ENCODE data around the gene CNBD2.

The CNBD2 gene

GRCh38 chr20:36050436-36051317, 82.3 kb downstream of the CNBD2 start (continued):
- TF ChIP-seq ZNF394 (tag by site-specific recombination; IDR thresholded peaks at IDR 0.05; ENCODE audit: borderline replicate concordance): peak; percentile 78
- TF ChIP-seq ZNF302 (tag by site-specific recombination; IDR thresholded peaks at IDR 0.05; ENCODE audit: low read depth): no peak
- TF ChIP-seq ZBTB8A (tag by site-specific recombination; IDR thresholded peaks at IDR 0.05): peak; percentile 52; the same call in 1 of the 2 replicates
- TF ChIP-seq ZNF654 (tag by site-specific recombination; IDR thresholded peaks at IDR 0.05; ENCODE audit: low read depth): no peak
- TF ChIP-seq ZNF174 (tag by site-specific recombination; IDR thresholded peaks at IDR 0.05): no peak
- no peak for TF ChIP-seq ZNF707 (tag by site-specific recombination; IDR thresholded peaks at IDR 0.05)
- TF ChIP-seq ZFP37 (tag by site-specific recombination; IDR thresholded peaks at IDR 0.05): peak; percentile 84; the same call in 1 of the 2 replicates
- 0 out of 2 replicates have a peak, but pooled peaks have one; percentile 50 for TF ChIP-seq ZSCAN18 (tag by site-specific recombination; IDR thresholded peaks at IDR 0.05)
- peak; percentile 71 for TF ChIP-seq SP3 (tag by site-specific recombination; IDR thresholded peaks at IDR 0.05)
- TF ChIP-seq ZNF433 (tag by site-specific recombination; IDR thresholded peaks at IDR 0.05; ENCODE audit: low read depth): no peak
- peak; percentile 53; the same call in 1 of the 2 replicates for TF ChIP-seq MZF1 (tag by site-specific recombination; IDR thresholded peaks at IDR 0.05; ENCODE audit: borderline replicate concordance)
- peak; percentile 94 for TF ChIP-seq HIC1 (tag by site-specific recombination; IDR thresholded peaks at IDR 0.05)
- TF ChIP-seq IKZF3 (tag by site-specific recombination; IDR thresholded peaks at IDR 0.05): no peak; the same call in 1 of the 2 replicates
- TF ChIP-seq ZNF830 (tag by site-specific recombination; IDR thresholded peaks at IDR 0.05; ENCODE audit: low read depth): no peak
- TF ChIP-seq, protein P1, sequence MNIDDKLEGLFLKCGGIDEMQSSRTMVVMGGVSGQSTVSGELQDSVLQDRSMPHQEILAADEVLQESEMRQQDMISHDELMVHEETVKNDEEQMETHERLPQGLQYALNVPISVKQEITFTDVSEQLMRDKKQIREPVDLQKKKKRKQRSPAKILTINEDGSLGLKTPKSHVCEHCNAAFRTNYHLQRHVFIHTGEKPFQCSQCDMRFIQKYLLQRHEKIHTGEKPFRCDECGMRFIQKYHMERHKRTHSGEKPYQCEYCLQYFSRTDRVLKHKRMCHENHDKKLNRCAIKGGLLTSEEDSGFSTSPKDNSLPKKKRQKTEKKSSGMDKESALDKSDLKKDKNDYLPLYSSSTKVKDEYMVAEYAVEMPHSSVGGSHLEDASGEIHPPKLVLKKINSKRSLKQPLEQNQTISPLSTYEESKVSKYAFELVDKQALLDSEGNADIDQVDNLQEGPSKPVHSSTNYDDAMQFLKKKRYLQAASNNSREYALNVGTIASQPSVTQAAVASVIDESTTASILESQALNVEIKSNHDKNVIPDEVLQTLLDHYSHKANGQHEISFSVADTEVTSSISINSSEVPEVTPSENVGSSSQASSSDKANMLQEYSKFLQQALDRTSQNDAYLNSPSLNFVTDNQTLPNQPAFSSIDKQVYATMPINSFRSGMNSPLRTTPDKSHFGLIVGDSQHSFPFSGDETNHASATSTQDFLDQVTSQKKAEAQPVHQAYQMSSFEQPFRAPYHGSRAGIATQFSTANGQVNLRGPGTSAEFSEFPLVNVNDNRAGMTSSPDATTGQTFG (tag by site-specific recombination; IDR thresholded peaks at IDR 0.05; ENCODE audit: borderline replicate concordance): 0 out of 2 replicates have a peak, but pooled peaks have one; percentile 21
- TF ChIP-seq, protein P2, sequence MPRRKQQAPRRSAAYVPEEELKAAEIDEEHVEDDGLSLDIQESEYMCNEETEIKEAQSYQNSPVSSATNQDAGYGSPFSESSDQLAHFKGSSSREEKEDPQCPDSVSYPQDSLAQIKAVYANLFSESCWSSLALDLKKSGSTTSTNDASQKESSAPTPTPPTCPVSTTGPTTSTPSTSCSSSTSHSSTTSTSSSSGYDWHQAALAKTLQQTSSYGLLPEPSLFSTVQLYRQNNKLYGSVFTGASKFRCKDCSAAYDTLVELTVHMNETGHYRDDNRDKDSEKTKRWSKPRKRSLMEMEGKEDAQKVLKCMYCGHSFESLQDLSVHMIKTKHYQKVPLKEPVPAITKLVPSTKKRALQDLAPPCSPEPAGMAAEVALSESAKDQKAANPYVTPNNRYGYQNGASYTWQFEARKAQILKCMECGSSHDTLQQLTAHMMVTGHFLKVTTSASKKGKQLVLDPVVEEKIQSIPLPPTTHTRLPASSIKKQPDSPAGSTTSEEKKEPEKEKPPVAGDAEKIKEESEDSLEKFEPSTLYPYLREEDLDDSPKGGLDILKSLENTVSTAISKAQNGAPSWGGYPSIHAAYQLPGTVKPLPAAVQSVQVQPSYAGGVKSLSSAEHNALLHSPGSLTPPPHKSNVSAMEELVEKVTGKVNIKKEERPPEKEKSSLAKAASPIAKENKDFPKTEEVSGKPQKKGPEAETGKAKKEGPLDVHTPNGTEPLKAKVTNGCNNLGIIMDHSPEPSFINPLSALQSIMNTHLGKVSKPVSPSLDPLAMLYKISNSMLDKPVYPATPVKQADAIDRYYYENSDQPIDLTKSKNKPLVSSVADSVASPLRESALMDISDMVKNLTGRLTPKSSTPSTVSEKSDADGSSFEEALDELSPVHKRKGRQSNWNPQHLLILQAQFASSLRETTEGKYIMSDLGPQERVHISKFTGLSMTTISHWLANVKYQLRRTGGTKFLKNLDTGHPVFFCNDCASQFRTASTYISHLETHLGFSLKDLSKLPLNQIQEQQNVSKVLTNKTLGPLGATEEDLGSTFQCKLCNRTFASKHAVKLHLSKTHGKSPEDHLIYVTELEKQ (tag by site-specific recombination; IDR thresholded peaks at IDR 0.05; ENCODE audit: borderline replicate concordance): 0 out of 2 replicates have a peak, but pooled peaks have one; percentile 57
- no peak for TF ChIP-seq ZNF624 (tag by site-specific recombination; IDR thresholded peaks at IDR 0.05)
- peak; percentile 72 for TF ChIP-seq OVOL3 (tag by site-specific recombination; IDR thresholded peaks at IDR 0.05)
- TF ChIP-seq ZNF16 (tag by site-specific recombination; IDR thresholded peaks at IDR 0.05; ENCODE audit: low read depth): no peak
- TF ChIP-seq ZBTB21 (tag by site-specific recombination; IDR thresholded peaks at IDR 0.05): peak; percentile 47; the same call in 1 of the 2 replicates
- TF ChIP-seq TCF7L2 (IDR thresholded peaks at IDR 0.05; ENCODE audit: borderline replicate concordance, low read depth, low read length): no peak
- TF ChIP-seq, protein P3, sequence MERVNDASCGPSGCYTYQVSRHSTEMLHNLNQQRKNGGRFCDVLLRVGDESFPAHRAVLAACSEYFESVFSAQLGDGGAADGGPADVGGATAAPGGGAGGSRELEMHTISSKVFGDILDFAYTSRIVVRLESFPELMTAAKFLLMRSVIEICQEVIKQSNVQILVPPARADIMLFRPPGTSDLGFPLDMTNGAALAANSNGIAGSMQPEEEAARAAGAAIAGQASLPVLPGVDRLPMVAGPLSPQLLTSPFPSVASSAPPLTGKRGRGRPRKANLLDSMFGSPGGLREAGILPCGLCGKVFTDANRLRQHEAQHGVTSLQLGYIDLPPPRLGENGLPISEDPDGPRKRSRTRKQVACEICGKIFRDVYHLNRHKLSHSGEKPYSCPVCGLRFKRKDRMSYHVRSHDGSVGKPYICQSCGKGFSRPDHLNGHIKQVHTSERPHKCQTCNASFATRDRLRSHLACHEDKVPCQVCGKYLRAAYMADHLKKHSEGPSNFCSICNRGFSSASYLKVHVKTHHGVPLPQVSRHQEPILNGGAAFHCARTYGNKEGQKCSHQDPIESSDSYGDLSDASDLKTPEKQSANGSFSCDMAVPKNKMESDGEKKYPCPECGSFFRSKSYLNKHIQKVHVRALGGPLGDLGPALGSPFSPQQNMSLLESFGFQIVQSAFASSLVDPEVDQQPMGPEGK (tag by site-specific recombination; IDR thresholded peaks at IDR 0.05): peak; percentile 96
- peak; percentile 91 for TF ChIP-seq ZXDB (tag by site-specific recombination; IDR thresholded peaks at IDR 0.05)
- peak; percentile 47; the same call in 1 of the 2 replicates for TF ChIP-seq ZNF843 (tag by site-specific recombination; IDR thresholded peaks at IDR 0.05)
